GM21381 (cell line): ENCODE results near the gene RCAN2.
A peak's percentile ranks its signal among the peaks of the same experiment; 100 is the strongest.

Experiments
- ATAC-seq: cut with Tn5 transposase; IDR thresholded peaks from one replicate; pipeline ENCODE4 v1.9.1; 2021; ENCODE audit warnings: mild to moderate bottlenecking, moderate library complexity; ENCODE audit not compliant: unreplicated experiment

The RCAN2 gene

DNA sequence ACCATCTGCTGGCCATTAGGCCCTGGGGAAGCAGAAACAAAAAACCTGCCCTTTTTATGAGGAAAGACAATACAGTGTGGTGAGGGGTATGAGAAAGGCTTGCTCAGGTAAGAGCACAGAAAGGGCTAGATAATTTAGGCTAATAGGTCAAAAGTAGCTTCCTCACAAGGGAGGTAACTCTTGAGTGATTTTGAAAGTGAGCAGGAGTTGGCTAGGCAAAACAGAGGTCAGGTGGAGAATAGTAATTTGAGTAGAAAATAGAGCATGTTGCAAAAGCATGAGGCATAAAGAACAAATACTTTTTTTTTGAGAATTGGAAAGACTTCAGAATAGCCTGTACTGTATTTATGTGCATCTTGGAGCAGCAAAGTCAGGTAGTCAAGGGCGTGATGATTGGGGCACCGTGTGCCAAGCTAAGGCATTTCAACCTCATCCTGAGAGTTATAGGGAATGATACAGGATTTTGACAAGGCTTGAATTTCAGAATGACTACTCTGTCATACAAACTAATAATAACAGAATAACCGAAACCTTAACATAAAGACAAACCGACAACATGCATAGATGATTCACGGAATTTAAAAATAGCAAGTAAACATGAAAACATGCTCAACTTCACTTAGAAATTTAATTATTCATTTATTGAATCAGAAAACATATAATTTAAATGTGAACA, 197.5 kb downstream of the RCAN2 start:
- ATAC-seq = peak; percentile 86

DNA sequence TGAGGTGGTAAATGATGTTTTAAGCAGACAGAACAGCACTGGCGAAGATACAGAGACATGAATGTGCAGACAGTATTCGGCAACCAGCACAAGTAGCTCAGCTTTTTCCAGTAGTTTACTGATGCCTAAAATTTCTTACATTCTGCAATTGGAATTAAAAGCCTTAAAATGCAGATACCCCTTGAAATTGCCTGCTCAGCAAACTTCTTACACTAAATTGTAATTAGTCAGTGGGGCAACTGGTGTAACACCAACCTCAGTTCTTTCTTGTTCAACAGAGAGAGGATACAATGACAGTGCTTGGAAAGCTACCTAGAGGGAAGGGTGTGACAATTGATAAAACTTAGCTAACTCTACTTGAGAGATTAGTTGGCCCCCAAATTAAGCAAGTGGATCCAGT, 199.4 kb downstream of the RCAN2 start:
- ATAC-seq = no peak

DNA sequence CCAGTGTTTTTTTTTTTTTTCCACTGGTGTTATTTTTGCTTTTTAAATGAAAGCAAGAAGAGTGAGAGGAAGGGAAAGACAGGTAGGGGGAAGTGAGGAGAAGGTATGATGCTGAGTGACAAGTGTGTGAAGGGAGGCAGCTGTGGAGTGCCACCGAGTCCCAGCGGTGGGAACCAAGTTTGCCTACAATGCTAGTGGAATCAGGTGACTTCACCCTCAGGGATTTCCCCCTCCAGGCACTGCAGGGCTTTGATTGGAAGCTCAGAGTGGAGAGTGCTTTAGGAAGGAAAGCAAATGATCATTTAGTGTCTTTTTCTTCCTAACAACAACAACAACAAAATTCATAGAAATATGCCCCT, 200.0 kb downstream of the RCAN2 start:
- no peak for ATAC-seq

DNA sequence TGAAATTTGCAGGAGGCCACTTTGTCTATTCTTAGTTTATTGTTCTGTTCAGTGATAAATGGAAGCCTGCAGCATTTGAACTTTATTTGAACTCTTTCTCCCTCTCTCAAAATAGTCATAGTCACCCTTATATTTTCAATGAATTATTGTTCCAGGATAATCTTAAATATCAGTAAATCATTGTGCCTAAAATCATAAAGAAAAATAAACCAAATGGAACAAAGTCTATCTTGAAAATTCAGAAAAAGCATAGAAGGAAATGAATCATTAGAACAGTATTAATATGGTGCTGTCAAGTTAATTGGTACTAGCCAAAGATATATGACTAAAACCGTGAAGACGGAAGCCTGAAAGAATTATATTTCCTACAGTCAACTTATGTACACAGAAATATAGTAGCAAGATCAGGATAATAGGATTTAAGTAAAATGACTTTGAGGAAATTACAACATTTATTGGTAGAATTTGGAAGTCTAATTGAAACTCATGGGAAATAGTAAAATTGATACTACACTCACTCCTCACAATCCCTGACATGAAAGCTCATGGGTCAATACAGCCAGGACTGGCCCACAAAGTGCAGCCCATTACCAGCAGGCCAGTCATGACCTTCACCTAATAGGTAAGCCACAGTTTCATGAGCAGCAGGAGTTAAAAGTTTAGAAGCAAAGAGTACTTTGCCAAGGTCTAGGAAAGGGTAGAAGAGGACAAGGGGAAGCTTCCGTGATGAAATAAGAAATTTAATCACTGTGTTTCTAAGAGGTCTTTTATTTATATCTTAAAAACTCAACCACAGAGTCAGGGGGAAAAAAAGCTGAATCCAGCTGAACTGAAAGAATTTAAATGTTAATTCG, 200.6 kb downstream of the RCAN2 start:
- ATAC-seq = no peak

DNA sequence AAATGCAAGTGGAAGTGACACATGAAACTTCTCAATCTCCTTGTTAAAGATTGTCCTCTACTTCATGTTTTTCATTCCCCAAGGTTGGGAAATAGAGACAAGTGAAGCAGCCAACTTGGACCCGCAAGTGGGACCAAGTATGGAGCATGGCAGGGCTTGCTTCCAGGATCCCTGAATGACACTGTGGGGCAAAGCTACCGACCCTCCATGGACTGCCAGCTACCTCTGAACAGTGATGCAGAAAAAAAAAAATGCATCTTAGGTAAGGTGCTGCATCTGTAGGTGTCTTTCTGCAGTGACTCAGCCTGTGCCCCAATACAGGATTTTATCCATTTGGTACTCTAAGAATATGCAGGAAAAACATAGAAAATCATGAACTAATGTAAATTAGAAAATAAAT, 201.4 kb downstream of the RCAN2 start:
- no peak for ATAC-seq

DNA sequence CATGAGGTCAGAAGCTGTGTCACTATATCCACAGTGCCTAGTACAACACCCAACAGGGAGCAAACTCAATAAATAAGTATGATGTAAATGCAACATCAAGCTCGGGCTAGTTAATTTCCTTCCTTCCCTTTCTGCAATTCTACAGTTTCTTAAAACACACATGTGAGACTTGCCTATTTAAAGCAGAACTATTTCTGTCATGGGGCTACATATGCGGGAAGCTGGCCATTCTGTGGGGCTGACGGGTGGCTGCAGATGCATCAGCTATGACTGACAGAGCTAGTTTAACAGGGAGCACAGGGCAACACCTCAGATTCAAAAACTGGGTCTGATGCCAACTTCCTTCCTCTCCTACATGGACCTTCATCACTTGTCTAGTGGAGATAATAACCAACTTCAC, 202.4 kb downstream of the RCAN2 start:
- ATAC-seq = no peak

DNA sequence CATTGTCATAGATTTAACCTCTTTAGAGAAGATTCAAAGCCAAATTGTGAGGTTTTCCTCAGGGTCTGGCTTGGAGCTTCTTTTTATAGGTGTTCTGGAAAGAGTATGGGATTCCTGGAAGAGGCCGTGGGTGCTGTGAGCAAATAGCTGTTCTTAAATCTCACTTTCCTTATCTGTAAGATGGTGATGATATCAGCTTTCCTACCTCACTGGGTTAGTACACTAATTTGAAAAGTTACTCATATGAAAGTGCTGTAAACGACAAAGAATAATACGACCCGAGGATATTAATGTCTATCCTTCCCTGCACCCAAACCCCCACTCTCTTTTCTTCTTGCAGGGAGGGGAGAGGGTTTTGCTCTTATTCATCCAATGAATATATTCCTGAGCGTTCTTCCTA, 203.6 kb downstream of the RCAN2 start:
- ATAC-seq = no peak

DNA sequence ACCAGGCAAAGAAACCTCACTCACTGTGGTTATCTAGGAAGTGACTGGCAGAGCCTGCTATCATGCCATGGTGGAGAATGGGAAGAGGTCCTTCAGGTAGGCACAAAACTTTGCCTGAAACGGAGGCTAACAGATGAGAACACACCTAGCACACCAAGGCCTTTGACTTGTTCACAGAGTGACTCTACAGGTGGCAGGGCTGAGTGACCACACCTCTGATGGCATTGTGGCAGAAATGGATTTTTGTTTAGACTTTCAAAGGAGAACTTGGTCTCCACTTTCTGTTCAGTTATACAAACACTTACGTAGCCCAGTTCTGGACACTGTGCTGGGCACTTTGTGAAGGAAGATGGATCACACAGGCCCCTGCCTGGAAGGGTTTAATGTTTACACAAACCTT, 204.2 kb downstream of the RCAN2 start:
- no peak for ATAC-seq

DNA sequence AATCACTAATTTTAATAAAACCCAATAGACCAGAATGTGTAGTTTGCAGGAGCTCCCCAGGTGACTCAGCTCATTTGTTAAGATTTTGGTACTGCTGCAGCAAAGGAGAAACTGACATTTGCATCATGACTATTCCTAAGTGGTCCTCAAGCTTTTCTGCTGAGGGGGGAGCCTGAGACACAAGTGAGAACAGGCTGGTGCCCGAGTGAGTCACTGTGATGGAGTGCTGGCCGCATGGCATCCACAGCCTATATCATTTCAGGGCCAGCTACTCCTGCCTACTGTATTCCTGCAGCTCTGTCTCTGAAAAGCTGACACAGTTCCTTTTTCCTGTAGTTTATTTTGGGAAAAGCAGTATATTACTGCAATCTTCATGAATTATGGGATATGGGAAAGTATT, 206.8 kb downstream of the RCAN2 start:
- no peak for ATAC-seq

DNA sequence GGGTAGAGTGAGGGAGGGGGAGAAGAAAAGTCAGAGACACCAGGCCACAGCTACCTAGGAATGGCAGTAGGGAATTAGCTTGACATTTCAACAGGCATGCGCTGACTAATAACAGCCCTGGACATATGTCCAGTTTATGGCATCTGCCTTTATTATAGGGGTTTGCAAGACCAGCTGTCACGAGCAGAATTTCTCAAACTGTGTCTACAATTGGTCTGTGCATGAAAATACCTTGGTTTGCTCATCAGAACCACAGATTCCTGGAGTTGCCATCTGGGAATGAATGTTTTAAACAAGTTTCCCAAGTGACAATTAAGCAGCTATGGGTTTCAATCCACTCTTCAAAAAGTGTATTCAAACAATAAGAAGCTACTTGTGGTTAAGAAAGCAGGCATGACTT, 210.1 kb downstream of the RCAN2 start:
- ATAC-seq = no peak

DNA sequence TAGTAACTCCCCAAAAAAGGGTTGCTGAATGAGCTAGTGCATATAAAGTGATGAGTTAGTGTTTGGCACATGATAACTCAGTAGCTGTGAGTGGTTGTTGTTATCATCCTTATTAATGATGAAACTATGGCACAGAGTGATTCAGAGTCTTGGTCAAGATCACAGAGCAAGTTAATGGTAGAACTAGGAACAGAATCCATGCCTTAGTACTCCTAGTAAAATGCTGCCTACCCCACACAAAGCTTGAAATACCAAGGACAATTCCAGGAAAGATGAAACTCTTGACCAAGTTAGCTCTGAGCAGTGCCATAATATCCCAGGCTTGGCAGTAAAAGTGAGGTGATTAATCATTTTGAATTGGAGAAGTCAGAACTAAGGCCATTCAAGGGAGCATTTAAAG, 211.4 kb downstream of the RCAN2 start:
- ATAC-seq = no peak

DNA sequence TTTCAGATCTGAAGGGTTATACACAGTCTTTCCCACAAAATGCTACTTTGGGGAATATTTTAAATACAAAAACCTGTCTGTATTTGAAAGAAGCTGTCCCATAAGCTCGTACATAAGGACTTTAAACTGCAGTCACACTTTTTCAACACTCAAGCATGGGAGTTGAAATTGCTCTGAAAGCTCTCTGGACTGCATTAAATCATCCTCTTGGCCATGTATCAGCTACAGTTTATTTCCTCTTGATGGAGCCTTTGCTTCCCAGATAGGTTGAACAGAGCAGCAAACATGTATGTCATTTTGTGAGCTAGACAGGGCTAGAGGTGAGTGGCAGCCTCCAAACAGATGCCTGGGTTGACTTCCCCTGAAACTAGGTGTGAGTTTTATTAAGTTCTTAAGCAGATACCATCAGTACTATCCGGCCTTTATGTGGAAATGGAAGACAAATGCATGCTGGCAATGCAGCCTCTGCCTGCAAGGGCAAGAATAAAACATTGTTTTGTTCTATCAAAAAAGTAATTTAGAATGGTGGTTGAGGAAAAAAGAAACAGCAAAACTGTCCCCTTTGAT, 214.6 kb downstream of the RCAN2 start:
- ATAC-seq = no peak

DNA sequence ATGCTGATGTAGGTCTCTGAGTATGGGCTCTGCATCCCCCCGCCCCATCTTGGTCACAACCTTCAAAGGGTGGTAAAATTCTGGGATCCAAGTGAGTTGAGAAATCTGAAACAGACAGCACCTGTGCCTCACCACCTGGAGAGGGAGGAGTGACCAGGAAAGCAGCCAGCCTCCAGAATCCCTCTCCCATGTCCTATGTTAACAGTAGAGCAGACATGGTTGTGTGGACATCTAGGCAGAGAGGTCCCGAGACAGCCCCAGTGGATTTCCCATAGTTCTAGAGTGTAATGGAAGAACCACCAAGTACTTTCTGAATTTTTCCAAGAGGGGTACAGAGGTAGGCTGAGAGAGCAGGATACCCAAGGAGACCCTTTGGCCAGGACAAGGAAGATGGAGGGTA, 216.7 kb downstream of the RCAN2 start:
- ATAC-seq = no peak

DNA sequence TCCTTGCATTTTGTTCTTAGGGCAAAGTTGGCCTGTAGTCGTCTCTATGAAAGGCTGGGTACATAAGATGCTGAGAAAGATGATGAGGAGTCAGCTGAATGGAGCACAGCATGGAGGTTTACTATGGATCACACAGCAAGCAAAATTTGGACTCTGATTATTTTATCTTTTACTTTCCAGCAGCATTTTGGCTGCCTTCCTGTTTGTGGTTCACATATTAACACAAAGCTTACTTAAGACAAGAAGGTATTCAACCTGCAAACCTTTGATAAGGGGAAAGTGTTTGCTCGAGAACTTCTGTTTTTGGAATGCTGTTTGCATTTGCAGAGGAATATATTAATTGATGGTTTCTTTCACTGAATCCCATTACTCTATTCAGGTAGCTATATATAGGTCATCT, 217.3 kb downstream of the RCAN2 start:
- ATAC-seq = no peak

DNA sequence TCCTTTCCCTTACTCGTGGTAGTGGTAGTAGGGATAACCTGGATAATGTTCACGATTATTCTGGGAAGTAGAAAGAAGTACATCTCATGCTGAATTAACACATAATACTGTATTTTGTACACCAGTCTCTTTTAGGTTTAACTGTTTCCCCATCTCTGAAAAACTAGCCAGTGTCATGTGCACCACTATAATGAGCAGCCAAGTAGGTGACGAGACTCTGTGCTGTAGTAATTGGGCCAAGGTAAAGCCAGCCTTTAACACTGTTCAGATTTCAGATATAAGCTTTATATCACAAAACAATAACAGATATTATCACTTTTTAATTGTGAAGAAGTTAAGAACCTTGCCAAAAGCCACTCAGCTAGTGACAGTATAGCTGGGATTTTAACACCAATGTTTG, 219.5 kb downstream of the RCAN2 start:
- no peak for ATAC-seq

DNA sequence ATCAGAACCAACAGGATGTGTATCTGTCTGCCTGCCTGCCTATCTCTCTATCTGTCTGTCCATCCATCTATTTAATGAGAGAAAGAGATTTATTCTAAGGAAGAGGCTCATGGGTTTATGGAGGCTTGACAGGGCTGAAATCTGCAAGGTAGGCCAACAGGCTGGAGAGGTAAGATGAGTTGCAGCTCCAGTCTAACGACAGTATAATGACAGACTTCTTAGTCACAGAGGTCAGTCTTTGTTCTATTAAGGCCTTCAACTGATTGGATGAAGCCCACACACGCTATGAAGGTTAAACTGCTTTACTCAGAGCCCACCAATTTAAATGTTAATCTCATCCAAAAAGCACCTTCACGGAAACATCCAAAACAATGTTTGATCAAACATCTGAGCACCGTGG, 220.1 kb downstream of the RCAN2 start:
- ATAC-seq = no peak

DNA sequence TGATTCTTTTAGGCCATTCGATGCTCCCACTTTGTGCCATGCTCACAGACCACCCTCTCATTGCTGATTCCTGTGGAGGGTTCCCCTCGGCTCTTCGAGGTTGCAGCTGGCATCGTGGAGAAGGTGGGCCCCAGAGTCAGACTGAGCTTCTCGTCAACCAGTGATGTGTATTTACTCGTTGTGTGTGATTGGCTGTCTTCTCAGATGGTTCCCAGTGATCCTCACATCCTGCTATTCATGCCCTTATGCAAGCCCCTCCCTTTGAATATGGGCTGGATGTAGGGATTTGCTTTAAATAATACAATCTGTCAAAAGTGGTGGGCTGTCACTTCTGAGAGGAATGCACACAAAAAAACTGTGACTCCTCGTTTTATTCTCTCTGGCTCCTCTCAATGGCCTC, 220.9 kb downstream of the RCAN2 start:
- ATAC-seq = no peak

DNA sequence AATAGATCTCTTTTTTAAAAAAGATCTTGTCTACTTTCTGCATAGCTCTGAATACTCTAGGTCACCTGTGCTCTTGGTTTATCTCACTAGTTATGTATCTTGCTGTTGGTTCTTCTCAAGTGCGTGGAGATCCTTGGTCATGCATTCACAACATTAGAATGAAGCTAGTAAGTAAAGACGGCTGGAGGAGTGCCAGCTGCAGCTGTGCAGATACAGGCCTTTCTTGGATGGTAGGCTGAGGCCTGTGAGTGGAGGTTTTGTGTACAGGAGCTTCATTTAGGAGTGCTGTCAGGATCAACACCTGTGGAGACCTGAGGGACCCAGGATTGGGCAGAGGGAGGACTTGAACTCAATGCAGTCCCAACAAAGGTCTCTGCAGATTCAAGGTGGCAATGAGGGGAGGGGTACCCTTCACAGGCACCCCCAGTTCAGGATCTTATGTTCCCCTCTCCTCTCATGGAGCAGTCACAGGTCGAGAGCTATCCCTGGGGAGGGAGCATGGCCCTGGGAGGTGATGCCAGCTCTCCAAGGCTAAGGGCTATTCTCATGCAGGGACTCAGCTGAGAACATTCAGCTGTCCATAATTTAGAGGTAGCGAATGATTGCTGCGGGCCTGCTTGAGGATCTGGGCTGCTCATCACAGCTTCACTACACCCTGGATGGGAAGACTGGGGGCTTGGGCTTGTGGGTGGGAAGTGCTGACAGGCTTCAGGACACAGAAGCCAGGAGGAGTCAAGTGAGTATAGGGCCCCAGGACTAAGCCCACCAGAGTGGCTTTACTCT, 221.6 kb downstream of the RCAN2 start:
- ATAC-seq = no peak

DNA sequence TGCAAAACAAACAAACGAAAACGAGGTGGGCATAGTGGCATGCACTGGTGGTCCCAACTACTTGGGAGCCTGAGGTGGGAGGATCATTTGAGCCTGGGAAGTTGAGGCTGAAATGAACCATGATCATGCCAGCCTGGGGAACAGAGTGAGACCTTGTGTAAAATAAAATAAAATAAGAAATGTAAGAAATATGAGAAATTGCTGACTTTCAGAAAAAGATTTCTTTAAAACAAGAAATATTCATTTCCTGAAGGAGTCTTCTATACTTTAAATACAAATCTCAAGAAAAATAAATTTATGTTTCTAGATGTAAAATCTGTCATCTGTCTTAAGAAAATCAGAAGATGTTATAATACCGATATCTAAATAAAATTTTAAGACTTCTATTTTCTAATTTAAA, 223.7 kb downstream of the RCAN2 start:
- ATAC-seq = no peak

DNA sequence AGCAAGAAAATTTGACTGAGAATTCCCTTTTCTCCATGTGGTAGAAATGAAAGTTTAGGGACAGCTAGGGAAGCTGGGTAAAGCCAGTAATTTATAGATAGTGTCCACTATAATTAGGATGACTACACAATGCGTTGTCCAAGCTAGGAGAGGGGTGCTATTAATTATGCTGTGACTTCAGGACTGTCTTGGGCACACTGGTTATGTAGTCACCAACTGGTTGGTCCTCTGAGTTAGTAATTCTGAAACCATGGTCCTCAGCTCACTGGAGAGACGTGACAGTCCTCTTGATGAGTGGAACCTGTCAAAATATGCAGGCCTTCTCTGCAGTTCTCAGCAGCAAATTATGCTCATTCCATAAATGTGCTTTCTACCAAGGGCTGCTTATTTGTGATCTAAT, 225.9 kb downstream of the RCAN2 start:
- ATAC-seq = no peak

DNA sequence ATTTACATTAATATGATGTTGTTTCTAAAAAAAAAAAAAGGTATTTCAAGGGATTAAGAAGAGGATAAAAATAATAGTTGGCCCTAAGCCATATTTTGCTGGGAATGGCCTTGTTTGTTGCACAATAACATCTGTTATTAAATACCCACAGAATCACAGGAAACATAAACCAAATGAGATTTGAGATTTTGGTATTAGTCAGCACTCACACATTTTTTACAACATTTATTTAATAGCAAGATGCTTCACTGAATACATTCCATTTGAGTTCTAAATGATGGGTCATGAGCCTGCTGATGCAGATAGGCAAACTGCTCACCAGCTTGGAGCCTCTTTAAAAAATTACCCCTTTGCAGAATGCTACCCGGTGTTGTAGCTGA, 227.6 kb downstream of the RCAN2 start:
- no peak for ATAC-seq
